T follicular helper cell (primary cell): ENCODE results near the gene DMD.
"Not testable (repeated sequence)": the region's sequence is repeated elsewhere in the genome, so short reads cannot be mapped to it uniquely, and the experiment has no call there.

Source experiments
- DNase-seq: peaks from one replicate; pipeline ENCODE4 v3.0.0-alpha.2; 2020; ENCODE audit warnings: low read depth

DMD gene

GRCh38 chrX:32851556-32851955 is 359.8 kb downstream of the DMD start:
- no peak for DNase-seq

GRCh38 chrX:32847921-32848320 is 363.4 kb downstream of the DMD start:
- DNase-seq: no peak

GRCh38 chrX:32842053-32842452 is 369.3 kb downstream of the DMD start:
- DNase-seq: no peak

GRCh38 chrX:32839781-32840180 is 371.6 kb downstream of the DMD start:
- no peak for DNase-seq

GRCh38 chrX:32825009-32825408 is 386.3 kb downstream of the DMD start:
- DNase-seq: no peak

- DNase-seq: no peak
Measured at GRCh38 chrX:32804034-32804433, 407.3 kb downstream of the DMD start.

GRCh38 chrX:32798990-32799389 is 412.4 kb downstream of the DMD start:
- no peak for DNase-seq

GRCh38 chrX:32788936-32789335 is 422.4 kb downstream of the DMD start:
- no peak for DNase-seq

GRCh38 chrX:32780109-32780508 is 431.2 kb downstream of the DMD start:
- no peak for DNase-seq

- DNase-seq: no peak
Measured at GRCh38 chrX:32778965-32779364, 432.4 kb downstream of the DMD start.

GRCh38 chrX:32774966-32775365 is 436.4 kb downstream of the DMD start:
- no peak for DNase-seq

GRCh38 chrX:32749070-32749469 is 462.3 kb downstream of the DMD start:
- no peak for DNase-seq

GRCh38 chrX:32745323-32745722 is 466.0 kb downstream of the DMD start:
- no peak for DNase-seq

GRCh38 chrX:32744921-32745320 is 466.4 kb downstream of the DMD start:
- DNase-seq: no peak

- no peak for DNase-seq
Measured at GRCh38 chrX:32741910-32742309, 469.4 kb downstream of the DMD start.

- no peak for DNase-seq
Measured at GRCh38 chrX:32708542-32708941, 502.8 kb downstream of the DMD start.

GRCh38 chrX:32705385-32705784 is 506.0 kb downstream of the DMD start:
- DNase-seq: not testable (repeated sequence)

- DNase-seq: no peak
Measured at GRCh38 chrX:32687379-32687778, 524.0 kb downstream of the DMD start.

GRCh38 chrX:32678487-32678886 is 532.9 kb downstream of the DMD start:
- DNase-seq: no peak

- DNase-seq: no peak
Measured at GRCh38 chrX:32673193-32673592, 538.2 kb downstream of the DMD start.

- DNase-seq: no peak
Measured at GRCh38 chrX:32662516-32662915, 548.8 kb downstream of the DMD start.

- DNase-seq: no peak
Measured at GRCh38 chrX:32644476-32645245, 566.7 kb downstream of the DMD start.

- DNase-seq: no peak
Measured at GRCh38 chrX:32642283-32642682, 569.1 kb downstream of the DMD start.

GRCh38 chrX:32618154-32618553 is 593.2 kb downstream of the DMD start:
- no peak for DNase-seq
